ENCODE data around the gene SPATS2L. TPM values are rescaled to one million over a fixed set of nuclear protein-coding genes. Genes with fewer than 3 reads are reported as not detected.

SPATS2L gene
- total RNA-seq, 2 donors from 2014 or later = 9.7 to 54.4 TPM

GRCh38 chr2:200356857-200357384 lies 50.4 kb downstream of the SPATS2L start:
- no peaks in the 10 kb centered on the region for H3K9me3 Mint-ChIP-seq
- no peak overlapping the region for H3K27ac Mint-ChIP-seq
- no peaks in the 10 kb centered on the region for H3K36me3 Mint-ChIP-seq (ENCODE audit: low read depth)
- no peaks in the 10 kb centered on the region for H3K4me1 Mint-ChIP-seq
- H3K27me3 Mint-ChIP-seq = no peaks in the 10 kb centered on the region
- no peak overlapping the region for H3K4me3 Mint-ChIP-seq
- no peak for ATAC-seq (replicated peaks)

GRCh38 chr2:200357845-200358244 lies 51.4 kb downstream of the SPATS2L start:
- no peak overlapping the region for H3K4me3 Mint-ChIP-seq
- no peaks in the 10 kb centered on the region for H3K9me3 Mint-ChIP-seq
- no peak for ATAC-seq (replicated peaks)
- no peaks in the 10 kb centered on the region for H3K4me1 Mint-ChIP-seq
- no peaks in the 10 kb centered on the region for H3K27me3 Mint-ChIP-seq
- H3K27ac Mint-ChIP-seq = no peak overlapping the region
- H3K36me3 Mint-ChIP-seq (ENCODE audit: low read depth) = no peaks in the 10 kb centered on the region

- H3K27me3 Mint-ChIP-seq = no peaks in the 10 kb centered on the region
- H3K36me3 Mint-ChIP-seq (ENCODE audit: low read depth) = no peaks in the 10 kb centered on the region
- no peak overlapping the region for H3K4me3 Mint-ChIP-seq
- H3K9me3 Mint-ChIP-seq = no peaks in the 10 kb centered on the region
- ATAC-seq (replicated peaks) = no peak
- H3K27ac Mint-ChIP-seq = no peak overlapping the region
- no peaks in the 10 kb centered on the region for H3K4me1 Mint-ChIP-seq
Observed at GRCh38 chr2:200359552-200359951, 53.1 kb downstream of the SPATS2L start.

- Mint-ChIP-seq H3K9me3 (no peaks in the 10 kb centered on the region), H3K27ac (no peak overlapping the region), H3K4me1 (no peaks in the 10 kb centered on the region), H3K4me3 (no peak overlapping the region), H3K27me3 (no peaks in the 10 kb centered on the region), H3K36me3 (ENCODE audit: low read depth) (no peaks in the 10 kb centered on the region)
- ATAC-seq (replicated peaks) = no peak
Observed at GRCh38 chr2:200360364-200360763, 53.9 kb downstream of the SPATS2L start.

- no peak for ATAC-seq (replicated peaks)
- Mint-ChIP-seq H3K4me3 (no peak overlapping the region), H3K27ac (no peak overlapping the region), H3K36me3 (ENCODE audit: low read depth) (no peaks in the 10 kb centered on the region), H3K27me3 (peaks cover 3% of the 10 kb centered on the region), H3K4me1 (no peaks in the 10 kb centered on the region), H3K9me3 (no peaks in the 10 kb centered on the region)
Observed at GRCh38 chr2:200362202-200362917, 55.9 kb downstream of the SPATS2L start.

- H3K27me3 Mint-ChIP-seq = peaks cover 3% of the 10 kb centered on the region
- H3K4me1 Mint-ChIP-seq = no peaks in the 10 kb centered on the region
- no peak for ATAC-seq (replicated peaks)
Observed at GRCh38 chr2:200363279-200363678, 56.8 kb downstream of the SPATS2L start.

GRCh38 chr2:200364142-200364541 lies 57.6 kb downstream of the SPATS2L start:
- Mint-ChIP-seq H3K36me3 (ENCODE audit: low read depth) (no peaks in the 10 kb centered on the region), H3K27ac (no peak overlapping the region), H3K4me3 (no peak overlapping the region), H3K27me3 (peaks cover 3% of the 10 kb centered on the region), H3K4me1 (no peaks in the 10 kb centered on the region), H3K9me3 (no peaks in the 10 kb centered on the region)
- ATAC-seq (replicated peaks) = no peak

More at GRCh38 chr2:200363279-200363678, 56.8 kb downstream of the SPATS2L start:
- Mint-ChIP-seq H3K36me3 (ENCODE audit: low read depth) (no peaks in the 10 kb centered on the region), H3K27ac (peak overlapping the region; percentile 6), H3K9me3 (no peaks in the 10 kb centered on the region), H3K4me3 (no peak overlapping the region)

- no peak for ATAC-seq (replicated peaks)
- Mint-ChIP-seq H3K9me3 (no peaks in the 10 kb centered on the region), H3K36me3 (ENCODE audit: low read depth) (no peaks in the 10 kb centered on the region), H3K4me1 (no peaks in the 10 kb centered on the region), H3K4me3 (no peak overlapping the region), H3K27ac (no peak overlapping the region), H3K27me3 (peaks cover 3% of the 10 kb centered on the region)
Observed at GRCh38 chr2:200364620-200365019, 58.1 kb downstream of the SPATS2L start.

GRCh38 chr2:200365209-200365608 lies 58.7 kb downstream of the SPATS2L start:
- H3K4me3 Mint-ChIP-seq = no peak overlapping the region
- H3K27ac Mint-ChIP-seq = no peak overlapping the region
- peaks cover 3% of the 10 kb centered on the region for H3K27me3 Mint-ChIP-seq
- no peaks in the 10 kb centered on the region for H3K36me3 Mint-ChIP-seq (ENCODE audit: low read depth)
- no peaks in the 10 kb centered on the region for H3K9me3 Mint-ChIP-seq
- H3K4me1 Mint-ChIP-seq = no peaks in the 10 kb centered on the region
- no peak for ATAC-seq (replicated peaks)

GRCh38 chr2:200367155-200367554 lies 60.7 kb downstream of the SPATS2L start:
- H3K36me3 Mint-ChIP-seq (ENCODE audit: low read depth) = no peaks in the 10 kb centered on the region
- no peak for ATAC-seq (replicated peaks)
- no peaks in the 10 kb centered on the region for H3K4me1 Mint-ChIP-seq
- H3K27ac Mint-ChIP-seq = no peak overlapping the region
- no peaks in the 10 kb centered on the region for H3K9me3 Mint-ChIP-seq
- peaks cover 3% of the 10 kb centered on the region for H3K27me3 Mint-ChIP-seq
- H3K4me3 Mint-ChIP-seq = no peak overlapping the region

GRCh38 chr2:200369886-200370285 lies 63.4 kb downstream of the SPATS2L start:
- ATAC-seq (replicated peaks) = no peak
- Mint-ChIP-seq H3K27me3 (peaks cover 3% of the 10 kb centered on the region), H3K4me3 (no peak overlapping the region), H3K36me3 (ENCODE audit: low read depth) (no peaks in the 10 kb centered on the region), H3K27ac (no peak overlapping the region), H3K4me1 (peaks cover 12% of the 10 kb centered on the region), H3K9me3 (no peaks in the 10 kb centered on the region)

- Mint-ChIP-seq H3K36me3 (ENCODE audit: low read depth) (no peaks in the 10 kb centered on the region), H3K4me3 (peak overlapping the region; percentile 75), H3K4me1 (peaks cover 29% of the 10 kb centered on the region), H3K9me3 (no peaks in the 10 kb centered on the region), H3K27ac (peak overlapping the region; percentile 54), H3K27me3 (no peaks in the 10 kb centered on the region)
- no peak for ATAC-seq (replicated peaks)
Observed at GRCh38 chr2:200373231-200373630, 66.7 kb downstream of the SPATS2L start.

- Mint-ChIP-seq H3K36me3 (ENCODE audit: low read depth) (no peaks in the 10 kb centered on the region), H3K27ac (peak overlapping the region; percentile 54), H3K4me1 (peaks cover 29% of the 10 kb centered on the region), H3K4me3 (peak overlapping the region; percentile 75), H3K27me3 (no peaks in the 10 kb centered on the region), H3K9me3 (no peaks in the 10 kb centered on the region)
- ATAC-seq (replicated peaks) = peak; percentile 95
Observed at GRCh38 chr2:200373973-200374416, 67.5 kb downstream of the SPATS2L start.

- peak overlapping the region; percentile 18 for H3K4me3 Mint-ChIP-seq
- ATAC-seq (replicated peaks) = no peak
- H3K27me3 Mint-ChIP-seq = no peaks in the 10 kb centered on the region
- no peak overlapping the region for H3K27ac Mint-ChIP-seq
- peaks cover 29% of the 10 kb centered on the region for H3K4me1 Mint-ChIP-seq
- no peaks in the 10 kb centered on the region for H3K36me3 Mint-ChIP-seq (ENCODE audit: low read depth)
- no peaks in the 10 kb centered on the region for H3K9me3 Mint-ChIP-seq
Observed at GRCh38 chr2:200376513-200377354, 70.2 kb downstream of the SPATS2L start.
